ENCODE data around the gene APBB1. TPM values are rescaled to one million over a fixed set of nuclear protein-coding genes. Genes with fewer than 3 reads are reported as not detected.
A peak's percentile ranks its signal among the peaks of the same experiment; 100 is the strongest.

The APBB1 gene
- total and polyA plus RNA-seq, 3 experiments from 2014 or later: 41.7 to 80.2 (median 43.6) TPM

- Histone ChIP-seq H3K9me3 (ENCODE audit: low read length) (no peaks in the 10 kb centered on the region), H3K4me1 (ENCODE audit: insufficient read depth, low read length) (no peaks in the 10 kb centered on the region), H3K27me3 (ENCODE audit: insufficient read depth, low read length, poor library complexity, severe bottlenecking) (no peaks in the 10 kb centered on the region), H3K27ac (ENCODE audit: low read depth, low read length) (no peak overlapping the region), H3K4me3 (ENCODE audit: low read length) (no peak overlapping the region), H3K36me3 (ENCODE audit: insufficient read depth, low read length) (peaks cover 6% of the 10 kb centered on the region)
- Mint-ChIP-seq H3K9me3 (no peaks in the 10 kb centered on the region), H3K4me3 (no peak overlapping the region), H3K36me3 (peaks cover 5 to 40% (median 18%) of the 10 kb centered on the region in 3 donors), H3K27me3 (peaks cover 0 to 3% of the 10 kb centered on the region in 2 donors), H3K27ac (peak overlapping the region in 1 of 8 donors; percentile 5), H3K4me1 (no peaks in the 10 kb centered on the region)
- no peak for DNase-seq
- ChIA-PET POLR2A (interaction anchor here (1.1 kb wide), 1 partner anchor 73 kb away, joined by 3 read pairs; no protein-coding TSS in a partner anchor), CTCF (interaction anchor here (0.9 to 5.0 kb wide), 5 partner anchors 9 to 89 kb away, joined by 3 to 27 read pairs (median 6); partner anchors contain the start of gene HPX)
Observed at GRCh38 chr11:6452219-6452618, 33.3 kb upstream of the APBB1 start.

- Histone ChIP-seq H3K4me1 (ENCODE audit: insufficient read depth, low read length) (peaks cover 1% of the 10 kb centered on the region), H3K9me3 (ENCODE audit: low read length) (no peaks in the 10 kb centered on the region), H3K36me3 (ENCODE audit: insufficient read depth, low read length) (no peaks in the 10 kb centered on the region), H3K27ac (ENCODE audit: low read depth, low read length) (no peak overlapping the region), H3K4me3 (ENCODE audit: low read length) (no peak overlapping the region), H3K27me3 (ENCODE audit: insufficient read depth, low read length, poor library complexity, severe bottlenecking) (no peaks in the 10 kb centered on the region)
- no peaks in the 10 kb centered on the region for H3K27me3 Mint-ChIP-seq
- ChIA-PET POLR2A (no interaction called here), CTCF (interaction anchor here (14.4 kb wide), 1 partner anchor 67 kb away, joined by 467 read pairs; no protein-coding TSS in a partner anchor)
- peaks cover 0 to 10% (median 6%) of the 10 kb centered on the region in 3 donors for H3K36me3 Mint-ChIP-seq
- H3K4me1 Mint-ChIP-seq: no peaks in the 10 kb centered on the region
- no peaks in the 10 kb centered on the region for H3K9me3 Mint-ChIP-seq
- H3K4me3 Mint-ChIP-seq: no peak overlapping the region
- H3K27ac Mint-ChIP-seq: peak overlapping the region in 1 of 8 donors; percentile 12
- no peak for DNase-seq
Observed at GRCh38 chr11:6448574-6448973, 29.7 kb upstream of the APBB1 start.

- Mint-ChIP-seq H3K27me3 (no peaks in the 10 kb centered on the region), H3K9me3 (no peaks in the 10 kb centered on the region), H3K4me1 (no peaks in the 10 kb centered on the region), H3K4me3 (no peak overlapping the region), H3K36me3 (no peaks in the 10 kb centered on the region), H3K27ac (no peak overlapping the region)
- POLR2A ChIA-PET: interaction anchor here (1.6 to 2.0 kb wide), 2 partner anchors 53 to 64 kb away, joined by 5 to 7 read pairs; partner anchors contain the start of gene SMPD1
- CTCF ChIA-PET: interaction anchor here (0.7 to 14.4 kb wide), 28 partner anchors 10 to 282 kb away, joined by 3 to 467 read pairs (median 6); partner anchors contain the start of genes APBB1, ARFIP2, MRPL17 and SMPD1
- no peak overlapping the region for H3K4me3 ChIP-seq (ENCODE audit: low read length)
- no peaks in the 10 kb centered on the region for H3K36me3 ChIP-seq (ENCODE audit: insufficient read depth, low read length)
- peaks cover 21% of the 10 kb centered on the region for H3K4me1 ChIP-seq (ENCODE audit: insufficient read depth, low read length)
- DNase-seq: peak; percentile 33 to 69 (median 44)
- H3K9me3 ChIP-seq (ENCODE audit: low read length): no peaks in the 10 kb centered on the region
- no peaks in the 10 kb centered on the region for H3K27me3 ChIP-seq (ENCODE audit: insufficient read depth, low read length, poor library complexity, severe bottlenecking)
- H3K27ac ChIP-seq (ENCODE audit: low read depth, low read length): no peak overlapping the region
Observed at GRCh38 chr11:6443269-6444003, 24.5 kb upstream of the APBB1 start.

GRCh38 chr11:6442441-6442840 lies 23.5 kb upstream of the APBB1 start:
- Histone ChIP-seq H3K27ac (ENCODE audit: low read depth, low read length) (no peak overlapping the region), H3K4me3 (ENCODE audit: low read length) (no peak overlapping the region), H3K27me3 (ENCODE audit: insufficient read depth, low read length, poor library complexity, severe bottlenecking) (no peaks in the 10 kb centered on the region), H3K9me3 (ENCODE audit: low read length) (no peaks in the 10 kb centered on the region), H3K4me1 (ENCODE audit: insufficient read depth, low read length) (peaks cover 31% of the 10 kb centered on the region), H3K36me3 (ENCODE audit: insufficient read depth, low read length) (no peaks in the 10 kb centered on the region)
- no peak for DNase-seq
- ChIA-PET POLR2A (interaction anchor here (1.6 to 2.0 kb wide), 2 partner anchors 52 to 63 kb away, joined by 5 to 7 read pairs; partner anchors contain the start of gene SMPD1), CTCF (interaction anchor here (0.8 to 14.4 kb wide), 8 partner anchors 9 to 82 kb away, joined by 4 to 467 read pairs (median 12); partner anchors contain the start of gene APBB1)
- Mint-ChIP-seq H3K27me3 (no peaks in the 10 kb centered on the region), H3K9me3 (no peaks in the 10 kb centered on the region), H3K36me3 (no peaks in the 10 kb centered on the region), H3K4me3 (no peak overlapping the region), H3K4me1 (no peaks in the 10 kb centered on the region), H3K27ac (no peak overlapping the region)

GRCh38 chr11:6440906-6441358 lies 22.0 kb upstream of the APBB1 start, which contains the start of gene HPX:
TSS of gene HPX (minus strand) at chr11:6440987. CDS start at chr11:6440963, 24 bp downstream.
- Mint-ChIP-seq H3K4me3 (no peak within 1 kb of the TSS), H3K4me1 (no peaks in the 10 kb centered on the region), H3K27ac (peak within 1 kb of the TSS in 1 of 8 donors; percentile 8), H3K36me3 (peaks cover 0 to under 1% (median 0%) of the 10 kb centered on the region in 3 donors), H3K9me3 (no peaks in the 10 kb centered on the region), H3K27me3 (no peaks in the 10 kb centered on the region)
- no peaks in the 10 kb centered on the region for H3K9me3 ChIP-seq (ENCODE audit: low read length)
- H3K27ac ChIP-seq (ENCODE audit: low read depth, low read length): no peak within 1 kb of the TSS
- no peaks in the 10 kb centered on the region for H3K27me3 ChIP-seq (ENCODE audit: insufficient read depth, low read length, poor library complexity, severe bottlenecking)
- no peak within 1 kb of the TSS for H3K4me3 ChIP-seq (ENCODE audit: low read length)
- no peak for DNase-seq
- peaks cover 32% of the 10 kb centered on the region for H3K4me1 ChIP-seq (ENCODE audit: insufficient read depth, low read length)
- POLR2A ChIA-PET: interaction anchor here (0.8 kb wide), 1 partner anchor 631 kb away, joined by 3 read pairs; no protein-coding TSS in a partner anchor
- CTCF ChIA-PET: interaction anchor here (0.7 to 14.4 kb wide), 9 partner anchors 12 to 190 kb away, joined by 3 to 467 read pairs (median 4); partner anchors contain the start of genes ARFIP2, SMPD1 and TIMM10B
- no peaks in the 10 kb centered on the region for H3K36me3 ChIP-seq (ENCODE audit: insufficient read depth, low read length)

GRCh38 chr11:6438979-6439571 lies 20.2 kb upstream of the APBB1 start:
- Mint-ChIP-seq H3K27me3 (no peaks in the 10 kb centered on the region), H3K4me1 (no peaks in the 10 kb centered on the region), H3K36me3 (peaks cover 0 to 4% (median 0%) of the 10 kb centered on the region in 3 donors), H3K27ac (no peak overlapping the region), H3K4me3 (no peak overlapping the region), H3K9me3 (no peaks in the 10 kb centered on the region)
- H3K27me3 ChIP-seq (ENCODE audit: insufficient read depth, low read length, poor library complexity, severe bottlenecking): no peaks in the 10 kb centered on the region
- H3K4me1 ChIP-seq (ENCODE audit: insufficient read depth, low read length): peaks cover 32% of the 10 kb centered on the region
- CTCF ChIA-PET: interaction anchor here (1.3 to 14.4 kb wide), 5 partner anchors 12 to 57 kb away, joined by 4 to 467 read pairs (median 5); no protein-coding TSS in a partner anchor
- no peaks in the 10 kb centered on the region for H3K36me3 ChIP-seq (ENCODE audit: insufficient read depth, low read length)
- no peaks in the 10 kb centered on the region for H3K9me3 ChIP-seq (ENCODE audit: low read length)
- peak in 1 of 5 donors; percentile 34 for DNase-seq
- POLR2A ChIA-PET: no interaction called here
- H3K4me3 ChIP-seq (ENCODE audit: low read length): no peak overlapping the region
- no peak overlapping the region for H3K27ac ChIP-seq (ENCODE audit: low read depth, low read length)

- H3K36me3 ChIP-seq (ENCODE audit: insufficient read depth, low read length): no peaks in the 10 kb centered on the region
- Mint-ChIP-seq H3K4me3 (no peak overlapping the region), H3K27ac (no peak overlapping the region), H3K9me3 (no peaks in the 10 kb centered on the region), H3K36me3 (peaks cover 0 to 4% (median 0%) of the 10 kb centered on the region in 3 donors), H3K4me1 (no peaks in the 10 kb centered on the region), H3K27me3 (no peaks in the 10 kb centered on the region)
- ChIA-PET CTCF (interaction anchor here (1.0 to 14.4 kb wide), 9 partner anchors 11 to 268 kb away, joined by 3 to 467 read pairs (median 4); partner anchors contain the start of gene APBB1), POLR2A (interaction anchor here (0.9 kb wide), 1 partner anchor 59 kb away, joined by 3 read pairs; no protein-coding TSS in a partner anchor)
- peaks cover 25% of the 10 kb centered on the region for H3K4me1 ChIP-seq (ENCODE audit: insufficient read depth, low read length)
- no peak for DNase-seq
- H3K4me3 ChIP-seq (ENCODE audit: low read length): no peak overlapping the region
- H3K27ac ChIP-seq (ENCODE audit: low read depth, low read length): no peak overlapping the region
- no peaks in the 10 kb centered on the region for H3K27me3 ChIP-seq (ENCODE audit: insufficient read depth, low read length, poor library complexity, severe bottlenecking)
- no peaks in the 10 kb centered on the region for H3K9me3 ChIP-seq (ENCODE audit: low read length)
Observed at GRCh38 chr11:6437993-6438392, 19.1 kb upstream of the APBB1 start.

Data from CD8-positive, alpha-beta memory T cell (primary cell).